Epithelial cell of proximal tubule (primary cell): ENCODE results near the gene PSD4. TPM values are rescaled to one million over a fixed set of nuclear protein-coding genes. Genes with fewer than 3 reads are reported as not detected.
A peak's percentile ranks its signal among the peaks of the same experiment; 100 is the strongest.

Source experiments
- DNase-seq: peaks from one replicate; pipeline ENCODE4 v3.0.0-alpha.2; 2011; ENCODE audit warnings: low read depth
- H3K4me3 ChIP-seq: 2 replicates; pipeline ENCODE4 v1.5.1; 2011; ENCODE audit warnings: low read depth, mild to moderate bottlenecking, low read length
- total RNA-seq: library from RNA; depleted of rRNA; stranded (reverse); fragments of >200 nt; gene quantifications from 2 replicates; pipeline ENCODE4 v1.2.3, GENCODE V29; 2015
- TF ChIP-seq, protein P1 (sequence below): conservative IDR thresholded peaks from 2 replicates; pipeline ENCODE4 v1.5.1; 2012; ENCODE audit warnings: low read depth, mild to moderate bottlenecking, low read length

PSD4 gene
- total RNA-seq, 1 donor from 2014 or later, result 7.3 TPM

DNA sequence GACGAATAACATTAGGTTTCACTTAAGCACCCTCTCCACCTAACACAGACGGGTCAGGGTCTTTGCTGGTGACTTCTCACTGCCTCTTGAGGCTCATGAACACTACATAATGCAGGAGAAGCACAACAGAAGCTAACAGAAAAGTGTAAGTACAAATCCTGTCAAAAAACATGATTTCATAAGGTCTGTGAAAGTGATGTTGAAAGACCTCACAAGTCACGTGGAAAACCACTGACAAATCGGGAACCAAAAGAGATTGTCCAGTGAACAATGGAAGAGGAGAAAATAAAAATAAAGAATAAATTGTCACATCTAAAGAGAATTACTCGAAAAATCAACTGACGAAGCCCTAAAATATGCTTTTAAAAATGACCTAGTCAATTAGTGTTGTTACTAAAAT, 14.0 kb downstream of the PSD4 start:
- DNase-seq, result no peak
- no peak overlapping the region for H3K4me3 ChIP-seq
- TF ChIP-seq, protein P1, sequence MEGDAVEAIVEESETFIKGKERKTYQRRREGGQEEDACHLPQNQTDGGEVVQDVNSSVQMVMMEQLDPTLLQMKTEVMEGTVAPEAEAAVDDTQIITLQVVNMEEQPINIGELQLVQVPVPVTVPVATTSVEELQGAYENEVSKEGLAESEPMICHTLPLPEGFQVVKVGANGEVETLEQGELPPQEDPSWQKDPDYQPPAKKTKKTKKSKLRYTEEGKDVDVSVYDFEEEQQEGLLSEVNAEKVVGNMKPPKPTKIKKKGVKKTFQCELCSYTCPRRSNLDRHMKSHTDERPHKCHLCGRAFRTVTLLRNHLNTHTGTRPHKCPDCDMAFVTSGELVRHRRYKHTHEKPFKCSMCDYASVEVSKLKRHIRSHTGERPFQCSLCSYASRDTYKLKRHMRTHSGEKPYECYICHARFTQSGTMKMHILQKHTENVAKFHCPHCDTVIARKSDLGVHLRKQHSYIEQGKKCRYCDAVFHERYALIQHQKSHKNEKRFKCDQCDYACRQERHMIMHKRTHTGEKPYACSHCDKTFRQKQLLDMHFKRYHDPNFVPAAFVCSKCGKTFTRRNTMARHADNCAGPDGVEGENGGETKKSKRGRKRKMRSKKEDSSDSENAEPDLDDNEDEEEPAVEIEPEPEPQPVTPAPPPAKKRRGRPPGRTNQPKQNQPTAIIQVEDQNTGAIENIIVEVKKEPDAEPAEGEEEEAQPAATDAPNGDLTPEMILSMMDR, result no peak

DNA sequence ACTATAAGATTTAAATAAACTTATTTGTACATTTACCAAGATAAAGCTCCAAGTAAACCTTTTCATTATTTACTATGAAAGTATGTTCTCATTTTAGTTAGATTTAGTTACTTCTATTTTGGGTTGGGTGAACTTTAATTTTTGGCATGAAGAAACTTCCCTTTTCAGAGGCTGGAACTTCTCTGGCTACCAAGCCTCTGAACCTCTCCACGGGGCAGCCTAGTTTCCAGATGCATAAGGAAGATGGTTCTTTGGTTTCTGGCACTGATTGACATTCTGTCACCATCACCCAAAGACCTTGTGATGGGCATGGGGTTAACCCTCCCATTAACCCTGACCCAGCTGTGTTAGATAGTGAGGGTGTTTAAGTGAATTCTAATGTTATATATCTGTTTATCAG, 17.1 kb downstream of the PSD4 start:
- H3K4me3 ChIP-seq, result no peak overlapping the region
- no peak for DNase-seq
- TF ChIP-seq, protein P1, result no peak

DNA sequence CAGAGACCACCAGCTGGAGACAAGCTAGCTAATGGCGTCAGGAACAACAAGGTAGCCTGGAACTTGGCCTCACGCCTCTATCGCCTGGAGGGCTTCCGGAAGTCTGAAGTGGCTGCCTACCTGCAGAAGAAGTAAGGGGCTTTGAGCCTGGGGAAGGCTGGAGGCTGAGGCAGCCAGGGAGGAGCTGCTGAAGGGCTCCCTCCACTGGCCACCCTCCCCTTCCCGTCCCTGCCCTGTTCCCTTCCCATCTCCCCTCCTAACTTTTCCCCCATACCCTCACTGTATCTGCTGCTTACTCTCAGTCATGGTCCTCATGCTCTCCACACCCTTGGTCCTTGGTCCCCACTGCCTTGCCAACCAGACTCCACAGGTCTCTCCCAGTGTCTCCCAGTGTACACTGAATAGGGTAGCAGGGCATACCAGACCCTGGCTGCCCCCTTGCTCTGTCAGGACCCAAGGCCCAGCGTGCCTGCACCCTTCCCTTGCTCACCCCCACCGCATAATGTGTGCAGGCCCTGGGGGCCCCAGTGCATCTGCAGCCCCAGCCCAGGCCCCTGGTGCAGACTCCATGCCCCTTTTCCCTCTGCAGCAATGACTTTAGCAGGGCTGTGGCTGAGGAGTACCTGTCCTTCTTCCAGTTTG, 18.8 kb downstream of the PSD4 start:
- TF ChIP-seq, protein P1, result peak; percentile 29
- no peak overlapping the region for H3K4me3 ChIP-seq

DNA sequence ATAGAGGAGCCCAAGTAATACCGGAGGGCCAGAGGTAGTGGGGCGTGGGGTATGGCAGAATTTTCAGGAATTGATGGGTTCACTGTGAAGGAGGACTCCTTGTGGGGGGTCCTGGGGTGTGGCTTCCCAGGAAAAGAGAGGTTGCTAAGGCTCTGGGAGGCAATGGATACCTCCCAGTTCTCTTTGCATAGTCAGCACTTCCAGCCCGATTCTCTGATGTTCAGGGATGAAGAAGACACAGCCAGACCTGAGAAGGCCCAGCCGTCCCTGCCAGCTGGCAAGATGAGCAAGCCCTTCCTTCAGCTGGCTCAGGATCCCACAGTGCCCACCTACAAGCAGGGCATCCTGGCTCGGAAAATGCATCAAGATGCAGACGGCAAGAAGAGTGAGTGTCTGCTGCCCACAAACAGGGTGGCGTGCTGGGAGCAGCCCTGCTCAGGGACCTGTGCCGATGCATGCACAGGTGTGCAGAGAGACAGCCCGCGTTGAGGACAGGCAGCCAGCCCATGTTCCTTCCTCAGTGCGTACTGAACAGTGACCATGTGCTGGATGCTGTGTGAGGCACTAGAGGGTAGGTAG, 22.2 kb downstream of the PSD4 start:
- TF ChIP-seq, protein P1, result no peak
- no peak for DNase-seq
- H3K4me3 ChIP-seq, result no peak overlapping the region

More for the DNA sequence above, 18.8 kb downstream of the PSD4 start:
- no peak for DNase-seq

DNA sequence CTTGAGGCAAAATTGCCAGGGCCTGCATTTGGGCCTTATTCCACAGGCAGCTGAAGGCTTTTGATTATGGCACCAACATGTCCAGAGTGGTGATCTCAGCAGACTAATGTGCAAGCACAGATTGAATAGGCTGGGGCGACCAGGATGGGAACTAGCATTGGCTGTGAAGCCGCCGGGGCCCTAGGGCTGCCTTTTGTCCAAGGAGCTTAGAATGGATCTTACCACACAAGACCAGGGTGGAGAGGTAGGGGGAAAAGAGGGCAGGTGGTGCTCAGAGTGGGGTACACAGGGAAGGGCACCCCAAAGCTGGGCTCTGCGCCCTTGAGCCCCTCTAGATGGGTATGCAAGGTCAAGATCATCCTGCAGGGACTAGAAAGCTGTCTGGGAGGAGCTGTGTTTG, 23.1 kb downstream of the PSD4 start:
- TF ChIP-seq, protein P1, result no peak
- no peak overlapping the region for H3K4me3 ChIP-seq
- no peak for DNase-seq

DNA sequence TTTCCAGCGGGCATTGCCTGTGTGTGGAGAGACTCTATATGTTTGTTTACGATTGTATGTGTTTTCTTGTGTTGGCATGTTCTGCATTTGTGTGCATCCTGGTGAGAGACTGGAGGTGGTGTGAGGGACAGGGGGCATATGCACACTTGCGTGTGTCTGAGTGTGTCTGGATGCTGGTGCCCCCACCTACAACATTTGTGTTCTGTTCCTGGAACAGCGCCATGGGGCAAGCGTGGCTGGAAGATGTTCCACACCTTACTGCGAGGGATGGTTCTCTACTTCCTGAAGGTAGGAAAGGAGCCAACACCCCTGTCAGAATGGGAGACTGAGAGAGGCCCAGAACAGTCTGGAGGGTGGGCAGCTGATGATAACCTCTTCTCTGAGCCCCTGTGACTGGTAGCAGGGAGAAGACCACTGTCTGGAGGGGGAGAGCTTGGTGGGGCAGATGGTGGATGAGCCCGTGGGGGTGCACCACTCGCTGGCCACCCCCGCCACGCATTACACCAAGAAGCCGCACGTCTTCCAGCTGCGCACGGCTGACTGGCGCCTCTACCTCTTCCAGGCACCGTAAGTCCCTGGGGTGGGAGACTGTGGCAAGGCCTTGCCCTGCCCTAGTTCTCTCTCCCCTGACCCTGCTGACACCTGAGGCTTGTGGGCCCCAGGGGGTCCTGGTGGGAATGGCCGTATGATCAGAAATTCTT, 23.7 kb downstream of the PSD4 start:
- no peak overlapping the region for H3K4me3 ChIP-seq
- TF ChIP-seq, protein P1, result no peak

More for the DNA sequence above, 23.7 kb downstream of the PSD4 start:
- no peak for DNase-seq
